Heart left ventricle (tissue), 13 donors: Measurements from ENCODE around the gene TUBB3.
"Not testable (repeated sequence)": the region's sequence is repeated elsewhere in the genome, so short reads cannot be mapped to it uniquely, and the experiment has no call there.

Experiments used
- CTCF ChIP-seq, 12 donors: fragments of 200-600 bp; sonication (generic) in 4 of 12; IDR thresholded peaks; one replicate each; pipeline versions ENCODE4 v1.5.0 to v1.8.0; 2018 to 2022; ENCODE audit warnings: antibody characterized with exemption in 12 of 12, mild to moderate bottlenecking in 5 of 12
- POLR2A ChIP-seq, 2 donors: fragments of 450-650 bp; IDR thresholded peaks; one replicate each; pipeline ENCODE4 v1.6.1; 2017; ENCODE audit warnings: antibody characterized with exemption in 2 of 2, mild to moderate bottlenecking in 2 of 2, moderate library complexity in 2 of 2
- donor health status: ischemic (EF 13 %, LVEDD 7.1; RV severe dilation, severe dysfunction).
- donor health status: DM: no; HTN: yes; CAD: no.
- donor health status: DM: no; HTN: no; CAD: no.
- donor health status: ischemic (EF 25% LVEDD 6.9; RV normal size, moderate dysfunction).
- donor health status: ischemic (EF 25% LVEDD 5.7; RV mildly dilated, moderate dysfunction).
- donor health status: ischemic (EF 35%, LVEDD 5.7; RV mildly dilated, moderate dysfunction).
- donor health status: nonischemic (EF 11% LVEDD 7.7; RV severe dilation, severe dysfunction).
- donor health status: DM: yes; HTN: yes; CAD: no.
- donor health status: PGD.
- donor health status: ischemic (EF 29% LVEDD 5.4; RV normal size, mild dysfunction).
- donor health status: nonischemic (EF 23%, LVEDD 6.1; RV moderate dilation, normal function).

- not testable (repeated sequence) for TF ChIP-seq POLR2A, CTCF (IDR thresholded peaks at IDR 0.05)
Observed at GRCh38 chr16:89967436-89967835, 44.3 kb downstream of the TUBB3 start.
